HG02943 (cell line): ENCODE measurements around the gene ENPP5.
A peak's percentile ranks its signal among the peaks of the same experiment; 100 is the strongest.
"Not testable (repeated sequence)": the region's sequence is repeated elsewhere in the genome, so short reads cannot be mapped to it uniquely, and the experiment has no call there.

Experiments used
- ATAC-seq: cut with Tn5 transposase; IDR thresholded peaks from one replicate; pipeline ENCODE4 v1.9.1; 2021; ENCODE audit warnings: mild to moderate bottlenecking, low read depth, moderate library complexity; ENCODE audit not compliant: unreplicated experiment

The ENPP5 gene

GRCh38 chr6:46175446-46175845 lies 4.7 kb upstream of the ENPP5 start:
- peak; percentile 84 for ATAC-seq

DNA sequence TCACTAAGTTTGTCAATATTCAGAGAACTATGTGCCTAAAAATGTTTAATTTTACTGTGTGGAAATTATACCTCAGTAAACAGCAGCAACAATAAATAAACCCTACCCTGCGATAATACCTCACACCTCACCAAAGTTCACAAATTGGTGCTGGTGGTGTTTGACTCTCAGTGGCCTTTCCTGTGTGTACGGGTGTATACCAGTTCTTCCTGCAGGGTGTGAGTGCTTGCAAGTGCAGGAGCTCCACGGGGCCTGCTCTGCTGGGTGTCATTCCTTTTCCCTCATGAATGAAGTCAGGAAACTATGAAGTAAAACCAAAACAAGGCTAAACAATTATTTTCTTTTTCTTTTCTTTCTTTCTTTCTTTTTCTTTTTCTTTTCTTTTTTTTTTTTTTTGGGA lies 4.1 kb upstream of the ENPP5 start:
- no peak for ATAC-seq

- no peak for ATAC-seq
Observed at GRCh38 chr6:46172176-46172575, 1.4 kb upstream of the ENPP5 start.

DNA sequence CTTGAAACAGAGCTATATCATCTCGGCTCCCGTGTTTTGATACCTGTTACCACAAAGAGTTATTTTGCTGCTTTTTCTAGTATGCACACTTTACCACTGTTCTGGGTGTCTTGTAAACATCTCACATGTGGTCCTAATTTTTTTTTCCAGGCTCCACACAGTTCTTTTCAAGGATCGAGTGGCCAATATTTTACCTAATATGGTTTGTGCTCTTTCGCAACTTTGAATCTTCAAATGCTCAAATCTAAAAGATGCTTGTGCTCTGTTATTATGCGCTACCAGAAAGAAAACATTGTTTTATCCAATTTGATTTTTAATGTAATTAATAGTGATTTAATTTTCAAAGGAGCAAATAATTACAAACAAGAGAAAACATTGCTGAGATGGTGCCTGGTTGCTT lies 10.7 kb downstream of the ENPP5 start:
- ATAC-seq, result no peak

DNA sequence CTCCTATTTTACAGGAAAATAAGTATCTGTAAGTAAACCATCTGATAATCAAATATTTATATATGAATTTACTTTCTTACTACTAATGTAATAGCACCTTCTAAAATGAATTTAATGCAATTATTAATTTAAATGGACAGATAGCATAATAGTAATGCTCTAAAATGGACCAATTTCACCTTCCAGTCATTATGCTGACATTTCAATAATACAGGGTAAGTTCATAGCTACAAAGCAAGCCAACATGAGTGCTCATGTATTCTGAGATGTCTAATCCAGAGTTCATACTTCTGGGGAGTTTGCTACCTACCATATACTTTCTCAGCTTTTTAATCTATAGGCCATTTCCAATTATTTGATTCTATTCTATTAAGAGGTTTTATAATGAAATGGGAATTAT lies 11.6 kb downstream of the ENPP5 start:
- no peak for ATAC-seq

- no peak for ATAC-seq
Observed at GRCh38 chr6:46156701-46157100, 14.1 kb downstream of the ENPP5 start.

- ATAC-seq, result not testable (repeated sequence)
Observed at GRCh38 chr6:46149066-46149465, 21.7 kb downstream of the ENPP5 start.

GRCh38 chr6:46144270-46144669 lies 26.5 kb downstream of the ENPP5 start:
- ATAC-seq, result no peak

GRCh38 chr6:46138281-46138680 lies 32.5 kb downstream of the ENPP5 start:
- peak; percentile 88 for ATAC-seq

DNA sequence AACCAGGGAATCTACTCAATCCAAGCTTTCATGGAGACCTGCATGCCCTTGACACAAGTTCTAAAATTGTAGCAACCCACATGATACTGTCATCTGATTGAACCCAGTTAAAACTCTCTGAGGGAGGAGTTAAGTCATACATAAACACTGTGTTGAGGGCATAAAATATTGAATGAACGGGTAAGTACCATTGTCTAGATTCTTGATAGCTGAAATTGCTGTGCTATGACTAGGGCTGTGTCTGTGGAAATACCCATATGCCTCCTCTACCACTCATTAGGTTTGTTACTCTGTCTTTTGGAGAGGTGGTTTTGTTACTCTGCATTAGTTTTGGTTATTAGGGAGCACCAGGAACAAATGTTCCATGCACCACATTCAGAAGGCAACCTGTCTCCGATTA lies 33.4 kb downstream of the ENPP5 start:
- ATAC-seq, result no peak

DNA sequence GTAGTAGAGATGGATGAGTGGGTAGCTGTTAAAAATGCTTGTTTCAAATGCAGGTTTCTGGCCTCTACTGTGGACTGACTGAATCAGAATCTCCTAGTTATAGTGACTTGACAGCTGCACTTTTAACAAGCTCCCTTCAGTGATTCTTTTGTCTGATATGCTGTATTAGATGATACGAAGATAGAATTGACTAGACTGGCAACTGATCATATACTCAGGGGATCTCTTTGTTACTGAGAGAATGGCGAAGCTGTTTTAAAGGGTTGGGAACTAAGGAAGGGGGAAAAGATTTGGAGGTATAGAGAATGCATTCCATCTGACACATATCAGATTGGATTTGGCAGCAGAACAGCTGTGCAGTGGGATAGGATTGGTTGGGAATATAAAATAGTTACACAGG lies 33.9 kb downstream of the ENPP5 start:
- ATAC-seq, result no peak

- ATAC-seq, result no peak
Observed at GRCh38 chr6:46135176-46135575, 35.6 kb downstream of the ENPP5 start.

DNA sequence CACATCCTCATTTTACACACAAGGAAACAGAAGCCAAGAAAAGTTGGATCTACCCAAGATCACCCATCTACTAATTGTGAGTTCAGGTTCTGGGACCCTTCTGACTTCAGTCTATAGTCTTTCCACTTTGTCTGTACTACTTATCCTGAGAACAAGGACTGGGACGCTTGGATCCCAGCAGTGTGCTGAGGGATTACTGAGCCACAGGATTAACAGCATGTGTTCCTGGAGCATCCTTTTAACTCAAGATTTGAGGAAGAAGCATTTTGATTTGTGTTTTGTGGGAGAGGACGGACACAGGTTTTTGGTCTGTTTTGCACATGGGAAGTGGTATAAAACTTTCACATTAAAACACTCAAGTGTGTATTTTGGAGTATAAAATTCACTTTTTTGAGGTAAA lies 36.6 kb downstream of the ENPP5 start:
- ATAC-seq, result no peak

GRCh38 chr6:46131291-46131690 lies 39.5 kb downstream of the ENPP5 start:
- ATAC-seq, result not testable (repeated sequence)

DNA sequence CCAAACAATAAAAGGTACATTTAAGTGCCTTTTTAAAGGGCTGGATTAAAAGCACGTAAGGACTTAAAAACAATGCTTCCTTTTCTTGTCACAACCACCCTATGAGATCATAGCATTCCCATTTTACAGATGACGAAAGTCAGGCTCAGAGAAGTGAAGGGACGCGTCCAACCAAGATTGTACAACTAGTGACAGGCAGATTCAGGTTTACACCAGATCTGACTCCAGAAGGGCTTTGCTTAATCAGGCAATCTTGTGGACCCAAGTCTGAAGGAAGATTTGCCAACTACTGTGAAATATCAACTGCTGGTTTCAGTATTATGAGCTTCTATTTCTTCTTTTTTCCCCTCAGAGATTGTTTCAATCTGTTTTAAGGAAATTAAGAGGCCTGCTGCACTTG lies 40.1 kb downstream of the ENPP5 start:
- ATAC-seq, result no peak

GRCh38 chr6:46129629-46130511 lies 40.9 kb downstream of the ENPP5 start, which contains the start of gene ENPP4:
Gene ENPP4, plus strand, starts transcription at chr6:46129989. Its CDS starts 9,595 bp downstream, at chr6:46139584.
- peak; percentile 94 for ATAC-seq

GRCh38 chr6:46129291-46129628 lies 41.5 kb downstream of the ENPP5 start:
- peak; percentile 15 for ATAC-seq

GRCh38 chr6:46128476-46128875 lies 42.3 kb downstream of the ENPP5 start:
- ATAC-seq, result no peak

DNA sequence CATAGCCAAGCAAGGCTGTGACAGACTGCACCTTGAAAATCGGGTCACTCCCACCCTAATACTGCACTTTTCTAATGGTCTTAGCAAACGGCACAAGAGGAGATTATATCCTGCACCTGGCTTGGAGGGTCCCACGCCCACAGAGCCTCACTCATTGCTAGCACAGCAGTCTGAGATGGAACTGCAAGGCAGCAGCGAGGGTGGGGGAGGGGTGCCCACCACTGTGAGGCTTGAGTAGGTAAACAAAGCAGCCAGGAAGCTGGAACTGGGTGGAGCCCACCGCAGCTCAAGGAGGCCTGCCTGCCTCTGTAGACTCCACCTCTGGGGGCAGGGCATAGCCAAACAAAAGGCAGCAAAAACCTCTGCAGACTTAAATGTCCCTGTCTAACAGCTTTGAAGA lies 51.1 kb downstream of the ENPP5 start:
- ATAC-seq, result not testable (repeated sequence)

DNA sequence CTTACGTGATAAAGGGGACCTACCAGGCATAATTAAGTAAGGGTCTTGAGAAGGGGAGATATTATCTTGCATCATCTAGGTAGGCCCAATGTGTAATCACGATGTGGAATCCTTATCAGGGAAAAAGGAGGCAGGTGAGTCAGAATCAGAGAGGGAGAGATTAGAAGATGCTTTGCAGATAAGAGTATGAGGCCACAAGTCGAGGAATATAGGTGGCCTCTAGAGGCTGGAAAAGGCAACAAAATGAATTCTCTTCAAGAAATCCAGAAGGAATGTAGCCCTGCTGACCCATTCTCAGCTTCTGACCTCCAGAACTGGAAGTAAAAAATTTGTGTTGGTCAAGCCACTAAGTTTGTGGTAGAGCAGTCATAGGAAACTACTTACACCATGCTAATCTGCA lies 51.9 kb downstream of the ENPP5 start:
- no peak for ATAC-seq

DNA sequence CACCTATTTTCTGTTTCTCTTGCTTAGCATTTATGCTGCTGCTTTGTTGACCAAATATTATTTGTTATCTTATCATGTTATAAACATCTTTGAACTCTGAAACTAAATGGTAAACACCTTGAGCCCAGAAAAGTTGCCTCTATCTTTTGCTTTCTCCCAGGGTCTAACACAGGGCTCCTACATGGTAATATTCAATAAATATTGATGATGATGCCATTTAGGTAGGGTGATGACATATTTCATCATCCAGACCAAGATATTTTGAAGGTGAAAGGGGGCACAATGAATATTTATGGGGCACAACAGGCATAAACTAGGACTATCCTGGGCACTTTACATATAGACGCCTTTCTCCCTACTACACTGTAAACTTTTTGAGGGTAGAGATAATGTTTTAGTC lies 52.6 kb downstream of the ENPP5 start:
- no peak for ATAC-seq

DNA sequence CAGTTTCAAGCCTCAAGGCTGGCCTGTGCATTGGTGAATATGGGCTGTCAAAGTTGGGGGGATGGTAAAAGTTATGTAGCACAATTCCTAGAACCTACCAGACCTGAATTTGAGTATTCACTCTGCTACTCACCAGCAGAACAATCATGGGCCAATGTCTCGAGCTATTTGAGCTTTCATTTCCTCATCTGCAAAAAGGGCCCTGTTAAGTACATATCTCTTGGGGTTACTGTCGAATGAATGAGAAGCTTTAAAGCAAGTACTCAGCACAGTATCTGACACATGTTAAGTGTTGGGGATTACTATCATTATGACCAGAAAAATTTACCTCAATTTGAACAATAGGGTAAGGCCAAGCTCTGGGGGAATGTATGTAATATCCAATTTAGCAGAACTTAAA lies 54.5 kb downstream of the ENPP5 start:
- no peak for ATAC-seq
